Measurements from ENCODE around the gene CBFB. TPM values are rescaled to one million over a fixed set of nuclear protein-coding genes. Genes with fewer than 3 reads are reported as not detected.

Gene CBFB
- polyA plus RNA-seq, 3 donors from 2014 or later, result 93.5 to 118 (median 95.2) TPM

GRCh38 chr16:67075331-67075730 lies 46.4 kb downstream of the CBFB start:
- Mint-ChIP-seq H3K4me3 (no peak overlapping the region), H3K4me1 (peaks cover 4 to 11% of the 10 kb centered on the region in 2 donors), H3K9me3 (no peaks in the 10 kb centered on the region), H3K27me3 (ENCODE audit: low read depth in 3 of 3) (no peaks in the 10 kb centered on the region), H3K36me3 (peaks cover 0 to 12% (median 0%) of the 10 kb centered on the region in 3 donors), H3K27ac (no peak overlapping the region)
- DNase-seq, result no peak

- H3K36me3 Mint-ChIP-seq, result peaks cover 0 to 5% (median 0%) of the 10 kb centered on the region in 3 donors
- H3K27me3 Mint-ChIP-seq (ENCODE audit: low read depth in 3 of 3), result no peaks in the 10 kb centered on the region
- peaks cover 10 to 31% of the 10 kb centered on the region in 2 donors for H3K4me1 Mint-ChIP-seq
- H3K27ac Mint-ChIP-seq, result no peak overlapping the region
- DNase-seq, result no peak
- no peak overlapping the region for H3K4me3 Mint-ChIP-seq
- H3K9me3 Mint-ChIP-seq, result no peaks in the 10 kb centered on the region
Measured at GRCh38 chr16:67077871-67078270, 48.9 kb downstream of the CBFB start.

- Mint-ChIP-seq H3K27ac (no peak overlapping the region), H3K4me1 (peaks cover 10 to 34% of the 10 kb centered on the region in 2 donors), H3K36me3 (peaks cover 4 to 9% (median 9%) of the 10 kb centered on the region in 3 donors), H3K4me3 (peak overlapping the region in 2 of 5 donors; percentile 20 to 35), H3K27me3 (ENCODE audit: low read depth in 3 of 3) (no peaks in the 10 kb centered on the region), H3K9me3 (no peaks in the 10 kb centered on the region)
- DNase-seq, result peak in 1 of 3 donors; percentile 18
Measured at GRCh38 chr16:67082100-67082499, 53.2 kb downstream of the CBFB start.

- no peaks in the 10 kb centered on the region for H3K9me3 Mint-ChIP-seq
- no peak overlapping the region for H3K4me3 Mint-ChIP-seq
- no peak for DNase-seq
- peaks cover 4 to 9% (median 9%) of the 10 kb centered on the region in 3 donors for H3K36me3 Mint-ChIP-seq
- H3K4me1 Mint-ChIP-seq, result peaks cover 10 to 30% of the 10 kb centered on the region in 2 donors
- H3K27me3 Mint-ChIP-seq (ENCODE audit: low read depth in 3 of 3), result no peaks in the 10 kb centered on the region
- no peak overlapping the region for H3K27ac Mint-ChIP-seq
Measured at GRCh38 chr16:67082891-67083290, 53.9 kb downstream of the CBFB start.

- peak overlapping the region in 1 of 6 donors; percentile 31 for H3K27ac Mint-ChIP-seq
- H3K4me3 Mint-ChIP-seq, result no peak overlapping the region
- no peaks in the 10 kb centered on the region for H3K27me3 Mint-ChIP-seq (ENCODE audit: low read depth in 3 of 3)
- H3K9me3 Mint-ChIP-seq, result no peaks in the 10 kb centered on the region
- DNase-seq, result no peak
- peaks cover 4 to 9% (median 9%) of the 10 kb centered on the region in 3 donors for H3K36me3 Mint-ChIP-seq
- peaks cover 11 to 30% of the 10 kb centered on the region in 2 donors for H3K4me1 Mint-ChIP-seq
Measured at GRCh38 chr16:67084345-67085028, 55.5 kb downstream of the CBFB start.

GRCh38 chr16:67086822-67087221 lies 57.9 kb downstream of the CBFB start:
- no peak overlapping the region for H3K4me3 Mint-ChIP-seq
- H3K9me3 Mint-ChIP-seq, result no peaks in the 10 kb centered on the region
- peak overlapping the region in 2 of 6 donors; percentile 29 to 74 for H3K27ac Mint-ChIP-seq
- peaks cover 4 to 9% (median 9%) of the 10 kb centered on the region in 3 donors for H3K36me3 Mint-ChIP-seq
- H3K4me1 Mint-ChIP-seq, result peaks cover 1 to 13% of the 10 kb centered on the region in 2 donors
- H3K27me3 Mint-ChIP-seq (ENCODE audit: low read depth in 3 of 3), result no peaks in the 10 kb centered on the region
- DNase-seq, result no peak

- peaks cover 3 to 9% of the 10 kb centered on the region in 2 donors for H3K4me1 Mint-ChIP-seq
- H3K27me3 Mint-ChIP-seq (ENCODE audit: low read depth in 3 of 3), result no peaks in the 10 kb centered on the region
- no peak overlapping the region for H3K4me3 Mint-ChIP-seq
- no peaks in the 10 kb centered on the region for H3K9me3 Mint-ChIP-seq
- DNase-seq, result no peak
- H3K36me3 Mint-ChIP-seq, result peaks cover 4 to 9% (median 9%) of the 10 kb centered on the region in 3 donors
- no peak overlapping the region for H3K27ac Mint-ChIP-seq
Measured at GRCh38 chr16:67087291-67087690, 58.3 kb downstream of the CBFB start.

- Mint-ChIP-seq H3K9me3 (no peaks in the 10 kb centered on the region), H3K36me3 (peaks cover 4 to 9% (median 9%) of the 10 kb centered on the region in 3 donors), H3K4me3 (no peak overlapping the region), H3K4me1 (peaks cover 3 to 6% of the 10 kb centered on the region in 2 donors), H3K27ac (no peak overlapping the region), H3K27me3 (ENCODE audit: low read depth in 3 of 3) (no peaks in the 10 kb centered on the region)
- DNase-seq, result no peak
Measured at GRCh38 chr16:67087803-67088202, 58.9 kb downstream of the CBFB start.

- Mint-ChIP-seq H3K27ac (no peak overlapping the region), H3K27me3 (ENCODE audit: low read depth in 3 of 3) (no peaks in the 10 kb centered on the region), H3K36me3 (peaks cover 4 to 9% (median 9%) of the 10 kb centered on the region in 3 donors), H3K9me3 (no peaks in the 10 kb centered on the region), H3K4me3 (no peak overlapping the region), H3K4me1 (peaks cover 3 to 6% of the 10 kb centered on the region in 2 donors)
- DNase-seq, result no peak
Measured at GRCh38 chr16:67088551-67088950, 59.6 kb downstream of the CBFB start.

GRCh38 chr16:67089101-67089500 lies 60.2 kb downstream of the CBFB start:
- Mint-ChIP-seq H3K9me3 (no peaks in the 10 kb centered on the region), H3K4me3 (no peak overlapping the region), H3K36me3 (peaks cover 4 to 9% (median 9%) of the 10 kb centered on the region in 3 donors), H3K27ac (no peak overlapping the region), H3K4me1 (peaks cover 3 to 6% of the 10 kb centered on the region in 2 donors), H3K27me3 (ENCODE audit: low read depth in 3 of 3) (no peaks in the 10 kb centered on the region)
- no peak for DNase-seq

- no peaks in the 10 kb centered on the region for H3K36me3 Mint-ChIP-seq
- no peaks in the 10 kb centered on the region for H3K27me3 Mint-ChIP-seq (ENCODE audit: low read depth in 3 of 3)
- no peaks in the 10 kb centered on the region for H3K9me3 Mint-ChIP-seq
- H3K27ac Mint-ChIP-seq, result peak overlapping the region in 1 of 6 donors; percentile 30
- no peak overlapping the region for H3K4me3 Mint-ChIP-seq
- H3K4me1 Mint-ChIP-seq, result peaks cover 0 to 3% of the 10 kb centered on the region in 2 donors
- DNase-seq, result no peak
Measured at GRCh38 chr16:67091906-67092566, 63.1 kb downstream of the CBFB start.

GRCh38 chr16:67093098-67093726 lies 64.3 kb downstream of the CBFB start:
- no peak overlapping the region for H3K4me3 Mint-ChIP-seq
- H3K27ac Mint-ChIP-seq, result peak overlapping the region in 1 of 6 donors; percentile 55
- H3K36me3 Mint-ChIP-seq, result no peaks in the 10 kb centered on the region
- no peaks in the 10 kb centered on the region for H3K27me3 Mint-ChIP-seq (ENCODE audit: low read depth in 3 of 3)
- H3K9me3 Mint-ChIP-seq, result no peaks in the 10 kb centered on the region
- H3K4me1 Mint-ChIP-seq, result peaks cover 0 to 3% of the 10 kb centered on the region in 2 donors
- DNase-seq, result no peak

GRCh38 chr16:67098599-67098998 lies 69.7 kb downstream of the CBFB start:
- no peak for DNase-seq
- Mint-ChIP-seq H3K4me1 (no peaks in the 10 kb centered on the region), H3K9me3 (no peaks in the 10 kb centered on the region), H3K4me3 (no peak overlapping the region), H3K36me3 (no peaks in the 10 kb centered on the region), H3K27ac (no peak overlapping the region), H3K27me3 (ENCODE audit: low read depth in 3 of 3) (peaks cover 0 to 1% (median 0%) of the 10 kb centered on the region in 3 donors)
